K562 (cell line): ENCODE measurements around the gene FOXO3. TPM values are rescaled to one million over a fixed set of nuclear protein-coding genes. Genes with fewer than 3 reads are reported as not detected.
"Not testable (repeated sequence)": the region's sequence is repeated elsewhere in the genome, so short reads cannot be mapped to it uniquely, and the experiment has no call there.

Source experiments
- ATAC-seq: fragments of 200-7000 bp; cut with Tn5 transposase; 3 replicates; pipeline ENCODE4 v1.9.1; 2020; ENCODE audit warnings: moderate library complexity
- BruUV-seq: library from RNA; stranded (reverse); fragments of 400-500 nt; replicated peaks from 2 replicates; lab custom pipeline; 2021; lab: Mats Ljungman, UMichigan
- CTCF ChIA-PET: fragments of 300-600 bp; formaldehyde crosslinking; extraction: SDS; loops from one replicate; lab custom pipeline; 2021; ENCODE audit warnings: low intra/inter-chr PET ratio; lab: Yijun Ruan, JAX
- POLR2A ChIA-PET: fragments of 300-600, 350-650 bp; sonication (Branson Sonifier 250); formaldehyde crosslinking; extraction: SDS; loops from one replicate; lab custom pipeline; 2021; ENCODE audit warnings: antibody characterized with exemption, inconsistent platforms; lab: Yijun Ruan, JAX
- DNase-seq, 4 experiments: peaks; one replicate each; pipeline versions ENCODE4 v3.0.0 to v3.0.0-alpha.2; 2011 to 2018; ENCODE audit warnings: low spot score in 3 of 4, mixed read lengths in 3 of 4; ENCODE audit errors: extremely low read depth in 1 of 4
- FAIRE-seq: peaks from 2 replicates; lab custom pipeline; 2011; peaks lifted over from hg19 to GRCh38; lab: Jason Lieb, UNC
- H2AFZ ChIP-seq: 2 replicates; pipeline ENCODE4 v1.6.0; 2011; ENCODE audit warnings: low read depth, low read length, control low read depth, inconsistent platforms
- H3K27ac ChIP-seq: fragments of 200-600 bp; 3 replicates; pipeline ENCODE4 v1.8.0; 2011; ENCODE audit warnings: low read depth, mild to moderate bottlenecking, control low read depth, inconsistent platforms, low read length, moderate library complexity, mixed read lengths; ENCODE audit errors: extremely low read depth
- H3K27me3 ChIP-seq, 2 experiments: fragments of 300-600 bp in 1 of 2; 2 replicates in 1 of 2; 3 replicates in 1 of 2; pipeline versions ENCODE4 v1.6.0 to v1.8.0; 2011; ENCODE audit warnings: inconsistent platforms in 2 of 2, low read length in 2 of 2, mild to moderate bottlenecking in 1 of 2, mixed read lengths in 1 of 2, moderate library complexity in 1 of 2; ENCODE audit not compliant: control insufficient read depth in 2 of 2, insufficient read depth in 2 of 2
- H3K36me3 ChIP-seq: fragments of 300-600 bp; 3 replicates; pipeline ENCODE4 v1.8.0; 2011; ENCODE audit warnings: mild to moderate bottlenecking, low read length, inconsistent platforms; ENCODE audit not compliant: control insufficient read depth, insufficient read depth
- H3K4me1 ChIP-seq, 2 experiments: fragments of 200-600 bp in 1 of 2; replicated peaks in 1 of 2; 2 replicates in 1 of 2; 3 replicates in 1 of 2; pipeline versions ENCODE4 v1.5.1 to v1.8.0; 2011; ENCODE audit warnings: inconsistent platforms in 2 of 2, low read length in 2 of 2, mild to moderate bottlenecking in 1 of 2, mixed read lengths in 1 of 2, moderate library complexity in 1 of 2; ENCODE audit not compliant: control insufficient read depth in 2 of 2, insufficient read depth in 2 of 2
- H3K4me2 ChIP-seq: 2 replicates; pipeline ENCODE4 v1.6.1; 2011; ENCODE audit warnings: low read length, control low read depth, inconsistent platforms, mixed read lengths; ENCODE audit not compliant: insufficient read depth
- H3K4me3 ChIP-seq: fragments of 200-600 bp; sonication (generic), shearing (Covaris generic); 2 replicates; pipeline ENCODE4 v1.5.1; 2016; ENCODE audit warnings: control low read depth, inconsistent platforms
- H3K79me2 ChIP-seq: fragments of 200-600 bp; 3 replicates; pipeline ENCODE4 v1.8.0; 2011; ENCODE audit warnings: low read length, inconsistent platforms; ENCODE audit not compliant: control insufficient read depth, insufficient read depth
- H3K9ac ChIP-seq, 2 experiments: 2 replicates each; pipeline versions ENCODE4 v1.6.0 to v1.6.1; 2011; ENCODE audit warnings: low read depth in 2 of 2, low read length in 2 of 2, control low read depth in 1 of 2, inconsistent platforms in 1 of 2, mild to moderate bottlenecking in 1 of 2, mixed read lengths in 1 of 2; ENCODE audit not compliant: insufficient read depth in 1 of 2
- H3K9me1 ChIP-seq: one replicate; pipeline ENCODE4 v1.6.0; 2011; ENCODE audit warnings: inconsistent platforms, mild to moderate bottlenecking, low read length, moderate library complexity; ENCODE audit not compliant: control insufficient read depth, insufficient read depth
- H3K9me3 ChIP-seq: replicated peaks from 2 replicates; pipeline ENCODE4 v1.5.1; 2011; ENCODE audit warnings: low read depth, low read length, inconsistent platforms; ENCODE audit not compliant: control insufficient read depth, insufficient read depth
- H4K20me1 ChIP-seq: replicated peaks from 2 replicates; pipeline ENCODE4 v1.6.1; 2011; ENCODE audit warnings: low read length, inconsistent platforms, mixed read lengths; ENCODE audit not compliant: control insufficient read depth, insufficient read depth
- REST ChIP-seq, 2 experiments: fragments of 450-650 bp; formaldehyde crosslinking in 1 of 2; IDR thresholded peaks; 2 replicates each; pipeline versions ENCODE4 v1.4.0 to v1.6.1; 2014 to 2020; ENCODE audit warnings: mild to moderate bottlenecking in 2 of 2, borderline replicate concordance in 1 of 2, low read depth in 1 of 2
- SNIP1 ChIP-seq: fragments of 450-650 bp; IDR thresholded peaks from 2 replicates; pipeline ENCODE4 v1.7.1; 2017; ENCODE audit warnings: low read depth, mild to moderate bottlenecking
- ZFP91 ChIP-seq: sonication (generic); formaldehyde crosslinking; IDR thresholded peaks from 2 replicates; pipeline ENCODE4 v1.8.0; 2022; ENCODE audit warnings: mild to moderate bottlenecking, missing genetic modification reagents
- WGBS: fragments of 100-300 bp; shearing (Covaris generic); methylation state at CpG from one replicate; pipeline ENCODE4 v1.1.6; 2016; ENCODE audit warnings: low coverage, mixed read lengths; ENCODE audit not compliant: insufficient coverage; ENCODE audit errors: missing lambda C conversion rate; 5-methylcytosine and 5-hydroxymethylcytosine counted together
- in situ Hi-C: fragments of 300-500 bp; cut with MboI; formaldehyde crosslinking; loops from 4 replicates; pipeline ENCODE4 v1.15.0; 2018; ENCODE audit warnings: inconsistent platforms, mixed read lengths
- intact Hi-C: fragments of 100-400 bp; cut with micrococcal nuclease; formaldehyde crosslinking; loops from 2 replicates; pipeline ENCODE4 v1.14.2; 2022
- polyA plus RNA-seq, 8 experiments: library from polyadenylated mRNA; depleted of rRNA in 4 of 8; stranded (reverse) in 5 of 8; unstranded in 3 of 8; fragments of >200 nt; fragmentation: Nextera tagmentation in 2 of 8; fragmentation: Illumina TruSeq in 1 of 8; extraction: Ambion mirVana in 2 of 8; extraction: Trizol in 1 of 8; gene quantifications; 2 replicates each; pipeline versions ENCODE4 v1.2.1 to v1.2.3, GENCODE V29; 2011 to 2014; ENCODE audit warnings: inconsistent platforms in 1 of 8, missing spikeins in 1 of 8
- total RNA-seq, 7 experiments: library from RNA; depleted of rRNA in 6 of 7; stranded (reverse); fragments of >200 nt in 6 of 7; fragmentation: Illumina TruSeq in 2 of 7; extraction: Trizol in 2 of 7; gene quantifications; 2 replicates each; pipeline versions ENCODE4 v1.2.1 to v1.2.3, GENCODE V29; 2011 to 2021; ENCODE audit warnings: low replicate concordance in 1 of 7

The FOXO3 gene
- total and polyA plus RNA-seq, 9 of the 15 experiments (the other 6 are each of a cell fraction or from before 2014, with no cell fraction given) = 3.0 to 14.6 (median 6.0) TPM

GRCh38 chr6:108535114-108535742 is 25.5 kb upstream of the FOXO3 start (continued):
- no peak for TF ChIP-seq SNIP1
- TF ChIP-seq ZFP91 (CRISPR knock-in tag) = no peak
- TF ChIP-seq REST (IDR thresholded peaks at IDR 0.05; ENCODE audit: borderline replicate concordance) = no peak
- no peak for TF ChIP-seq REST (CRISPR knock-in tag; IDR thresholded peaks at IDR 0.05; ENCODE audit: low read depth)
- TF ChIP-seq, all 486 proteins: peak for 0

DNA sequence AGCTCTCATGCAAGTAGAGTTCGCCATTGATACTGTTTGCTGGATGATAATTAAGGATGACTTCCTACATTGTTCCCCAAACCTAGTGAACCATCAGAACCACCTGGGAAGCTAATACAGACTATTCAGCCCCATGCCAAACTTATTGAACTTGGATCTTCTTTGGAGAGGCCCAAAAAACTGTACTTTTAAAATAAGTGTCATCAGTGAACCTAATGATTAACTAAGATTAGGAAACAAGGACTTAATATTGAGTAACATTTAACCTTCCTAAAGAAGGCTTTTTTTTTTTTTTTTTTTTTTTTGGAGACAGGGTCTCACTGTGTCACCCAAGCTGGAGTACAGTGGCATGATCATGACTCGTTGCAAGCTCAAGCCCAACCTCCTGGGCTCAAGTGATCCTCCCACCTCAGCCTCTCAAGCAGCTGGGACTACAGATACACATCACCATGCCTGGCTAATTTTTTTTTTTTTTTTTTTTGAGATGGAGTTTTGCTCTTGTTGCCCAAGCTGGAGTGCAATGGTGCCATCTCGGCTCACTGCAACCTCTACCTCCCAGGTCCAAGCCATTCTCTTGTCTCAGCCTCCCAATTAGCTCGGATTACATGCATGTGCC is 24.7 kb upstream of the FOXO3 start:
- H4K20me1 ChIP-seq, H2AFZ ChIP-seq, ATAC-seq, H3K4me1 ChIP-seq, H3K79me2 ChIP-seq, H3K9ac ChIP-seq, intact Hi-C loops, BruUV-seq, FAIRE-seq, H3K9me3 ChIP-seq, H3K4me2 ChIP-seq, DNase-seq, H3K27ac ChIP-seq, POLR2A ChIA-PET, H3K4me3 ChIP-seq, H3K9me1 ChIP-seq, CTCF ChIA-PET, H3K36me3 ChIP-seq, in situ Hi-C loops: not testable (repeated sequence)
- peaks cover 0 to 17% of the 10 kb centered on the region in 2 experiments; a peak in 1 of 5 replicates for H3K27me3 ChIP-seq
- WGBS = 4% methylated on average over 4 of the region's 4 CpGs
